ENCODE data around the gene FARP2.
"Not testable (repeated sequence)": the region's sequence is repeated elsewhere in the genome, so short reads cannot be mapped to it uniquely, and the experiment has no call there.

The FARP2 gene

GRCh38 chr2:241506793-241507429 lies 150.8 kb downstream of the FARP2 start:
- DNase-seq, result no peak

GRCh38 chr2:241507430-241508239 lies 151.6 kb downstream of the FARP2 start:
- peak; percentile 20 to 39 for DNase-seq

- peak; percentile 96 to 97 for DNase-seq
Observed at GRCh38 chr2:241508240-241509154, 152.4 kb downstream of the FARP2 start, which contains the start of gene STK25. Gene STK25 (minus strand): TSS chr2:241508584. CDS start chr2:241508035, 549 bp downstream.

GRCh38 chr2:241509155-241509784 lies 153.2 kb downstream of the FARP2 start:
- DNase-seq, result no peak

GRCh38 chr2:241511091-241511741 lies 155.1 kb downstream of the FARP2 start:
- DNase-seq, result no peak

- no peak for DNase-seq
Observed at GRCh38 chr2:241514553-241514952, 158.5 kb downstream of the FARP2 start.

- no peak for DNase-seq
Observed at GRCh38 chr2:241514986-241515737, 159.1 kb downstream of the FARP2 start.

GRCh38 chr2:241516520-241516965 lies 160.5 kb downstream of the FARP2 start:
- DNase-seq, result no peak

GRCh38 chr2:241517297-241517696 lies 161.2 kb downstream of the FARP2 start:
- no peak for DNase-seq

GRCh38 chr2:241519669-241520068 lies 163.6 kb downstream of the FARP2 start:
- DNase-seq, result no peak

GRCh38 chr2:241522477-241522876 lies 166.4 kb downstream of the FARP2 start:
- DNase-seq, result no peak

GRCh38 chr2:241525818-241526780 lies 170.0 kb downstream of the FARP2 start:
- DNase-seq, result not testable (repeated sequence)

- DNase-seq, result no peak
Observed at GRCh38 chr2:241530571-241530970, 174.5 kb downstream of the FARP2 start.

- DNase-seq, result no peak
Observed at GRCh38 chr2:241531161-241531722, 175.2 kb downstream of the FARP2 start.

GRCh38 chr2:241532168-241532567 lies 176.1 kb downstream of the FARP2 start:
- DNase-seq, result no peak

- no peak for DNase-seq
Observed at GRCh38 chr2:241532733-241533601, 176.9 kb downstream of the FARP2 start.

GRCh38 chr2:241534293-241534692 lies 178.2 kb downstream of the FARP2 start:
- no peak for DNase-seq

- DNase-seq, result no peak
Observed at GRCh38 chr2:241534701-241535375, 178.8 kb downstream of the FARP2 start.
